H9 (cell line): ENCODE data around the gene CLRN1. TPM values are rescaled to one million over a fixed set of nuclear protein-coding genes. Genes with fewer than 3 reads are reported as not detected.

Experiments
- DNase-seq: peaks from one replicate; pipeline ENCODE4 v3.0.0-alpha.2; 2017
- H2AFZ ChIP-seq: one replicate; pipeline ENCODE4 v1.6.1; 2013; ENCODE audit warnings: mild to moderate bottlenecking, low read length, control low read depth, moderate library complexity
- H2AK5ac ChIP-seq: 2 replicates; pipeline ENCODE4 v1.6.1; 2013; ENCODE audit warnings: low read length, control low read depth, mixed read lengths; ENCODE audit not compliant: insufficient read length
- H2BK120ac ChIP-seq: one replicate; pipeline ENCODE4 v1.6.1; 2013; ENCODE audit warnings: low read depth, mild to moderate bottlenecking, low read length, control low read depth, inconsistent platforms; ENCODE audit not compliant: poor library complexity, severe bottlenecking
- H2BK12ac ChIP-seq: 2 replicates; pipeline ENCODE4 v1.6.1; 2013; ENCODE audit warnings: low read length, control low read depth, mixed read lengths, low read depth; ENCODE audit not compliant: insufficient read length
- H2BK15ac ChIP-seq: 2 replicates; pipeline ENCODE4 v1.6.1; 2013; ENCODE audit warnings: low read depth, low read length, control low read depth
- H2BK20ac ChIP-seq: one replicate; pipeline ENCODE4 v1.6.1; 2013; ENCODE audit warnings: low read depth, mild to moderate bottlenecking, low read length, control low read depth, inconsistent platforms; ENCODE audit not compliant: poor library complexity, severe bottlenecking
- H2BK5ac ChIP-seq: 2 replicates; pipeline ENCODE4 v1.6.1; 2013; ENCODE audit warnings: low read length, control low read depth, mixed read lengths; ENCODE audit not compliant: insufficient read length
- H3K14ac ChIP-seq: 2 replicates; pipeline ENCODE4 v1.6.1; 2013; ENCODE audit warnings: low read length, control low read depth; ENCODE audit not compliant: insufficient read depth
- H3K18ac ChIP-seq: 2 replicates; pipeline ENCODE4 v1.6.1; 2013; ENCODE audit warnings: low read depth, mild to moderate bottlenecking, mixed read lengths, low read length, control low read depth; ENCODE audit not compliant: insufficient read length
- H3K23ac ChIP-seq: 2 replicates; pipeline ENCODE4 v1.6.1; 2013; ENCODE audit warnings: low read length, control low read depth, mixed read lengths, low read depth; ENCODE audit not compliant: insufficient read length
- H3K23me2 ChIP-seq: 2 replicates; pipeline ENCODE4 v1.6.1; 2013; ENCODE audit warnings: low read depth, mild to moderate bottlenecking, mixed read lengths, low read length, control low read depth; ENCODE audit not compliant: insufficient read length, poor library complexity, severe bottlenecking
- H3K27ac ChIP-seq: 2 replicates; pipeline ENCODE4 v1.5.1; 2013; ENCODE audit warnings: low read length, control low read depth, mixed read lengths, low read depth; ENCODE audit not compliant: insufficient read length
- H3K27me3 ChIP-seq: 2 replicates; pipeline ENCODE4 v1.6.1; 2013; ENCODE audit warnings: low read length, control low read depth, inconsistent platforms; ENCODE audit not compliant: insufficient read depth
- H3K4ac ChIP-seq: 2 replicates; pipeline ENCODE4 v1.6.1; 2013; ENCODE audit warnings: low read depth, mild to moderate bottlenecking, control low read depth, inconsistent platforms, low read length, moderate library complexity
- H3K4me1 ChIP-seq: 2 replicates; pipeline ENCODE4 v1.6.1; 2013; ENCODE audit warnings: low read length, control low read depth, inconsistent platforms; ENCODE audit not compliant: insufficient read depth
- H3K4me2 ChIP-seq: 2 replicates; pipeline ENCODE4 v1.6.1; 2013; ENCODE audit warnings: low read length, control low read depth, mixed read lengths; ENCODE audit not compliant: insufficient read length, insufficient read depth
- H3K56ac ChIP-seq: 2 replicates; pipeline ENCODE4 v1.6.1; 2013; ENCODE audit warnings: low read depth, mild to moderate bottlenecking, mixed read lengths, low read length, control low read depth; ENCODE audit not compliant: insufficient read length
- H3K79me1 ChIP-seq: 2 replicates; pipeline ENCODE4 v1.6.1; 2013; ENCODE audit warnings: low read depth, mild to moderate bottlenecking, moderate library complexity, low read length, control low read depth, inconsistent platforms; ENCODE audit not compliant: insufficient read depth, poor library complexity, severe bottlenecking
- H3K79me2 ChIP-seq: 2 replicates; pipeline ENCODE4 v1.6.1; 2013; ENCODE audit warnings: low read length, control low read depth, inconsistent platforms; ENCODE audit not compliant: insufficient read depth
- H3K9ac ChIP-seq: 2 replicates; pipeline ENCODE4 v1.6.1; 2013; ENCODE audit warnings: low read length, control low read depth, mixed read lengths; ENCODE audit not compliant: insufficient read length; ENCODE audit errors: extremely low read depth
- H3K9me3 ChIP-seq: one replicate; pipeline ENCODE4 v1.6.1; 2013; ENCODE audit warnings: low read depth, low read length, inconsistent platforms; ENCODE audit not compliant: control insufficient read depth
- H3T11ph ChIP-seq: one replicate; pipeline ENCODE4 v1.6.1; 2013; ENCODE audit warnings: mild to moderate bottlenecking, low read length, control low read depth, inconsistent platforms
- H4K20me1 ChIP-seq: one replicate; pipeline ENCODE4 v1.6.1; 2013; ENCODE audit not compliant: control insufficient read depth, insufficient read length, insufficient read depth
- H4K5ac ChIP-seq: 2 replicates; pipeline ENCODE4 v1.6.1; 2013; ENCODE audit warnings: low read depth, mild to moderate bottlenecking, mixed read lengths, low read length, control low read depth; ENCODE audit not compliant: insufficient read length
- H4K8ac ChIP-seq: replicated peaks from 2 replicates; pipeline ENCODE4 v1.6.1; 2013; ENCODE audit warnings: low read length, control low read depth, mixed read lengths, low read depth; ENCODE audit not compliant: insufficient read length
- H4K91ac ChIP-seq: 2 replicates; pipeline ENCODE4 v1.6.1; 2013; ENCODE audit warnings: low read depth, mild to moderate bottlenecking, moderate library complexity, mixed read lengths, low read length, control low read depth; ENCODE audit not compliant: insufficient read length
- H3K27ac Mint-ChIP-seq, 3 experiments: 2 replicates in 2 of 3; 3 replicates in 1 of 3; pipeline ENCODE4 v1.8.0; 2020 to 2021; ENCODE audit warnings: mixed read lengths in 3 of 3, mild to moderate bottlenecking in 1 of 3, moderate library complexity in 1 of 3
- H3K27me3 Mint-ChIP-seq: 2 replicates; pipeline ENCODE4 v1.8.0; 2021; ENCODE audit warnings: low read depth, mild to moderate bottlenecking, moderate library complexity, mixed read lengths
- H3K36me3 Mint-ChIP-seq, 3 experiments: 2 replicates in 2 of 3; 3 replicates in 1 of 3; pipeline ENCODE4 v1.8.0; 2020 to 2021; ENCODE audit warnings: low read depth in 3 of 3, mixed read lengths in 3 of 3; ENCODE audit not compliant: insufficient read depth in 1 of 3
- H3K4me1 Mint-ChIP-seq, 2 experiments: 2 replicates each; pipeline ENCODE4 v1.8.0; 2020; ENCODE audit warnings: mixed read lengths in 2 of 2
- H3K4me3 Mint-ChIP-seq, 2 experiments: 2 replicates in 1 of 2; 3 replicates in 1 of 2; pipeline ENCODE4 v1.8.0; 2020 to 2021; ENCODE audit warnings: mild to moderate bottlenecking in 2 of 2, mixed read lengths in 2 of 2, moderate library complexity in 1 of 2
- H3K9me3 Mint-ChIP-seq, 2 experiments: 2 replicates in 1 of 2; 3 replicates in 1 of 2; pipeline ENCODE4 v1.8.0; 2020; ENCODE audit warnings: mild to moderate bottlenecking in 2 of 2, mixed read lengths in 2 of 2, moderate library complexity in 1 of 2
- WGBS: extraction: QIAGEN DNeasy Blood & Tissue Kit; methylation state at CpG from one replicate; pipeline ENCODE4 v1.1.7; 2013; ENCODE audit warnings: missing lambda C conversion rate, low lambda C conversion rate, mixed read lengths; ENCODE audit not compliant: insufficient read length; ENCODE audit errors: extremely low coverage; 5-methylcytosine and 5-hydroxymethylcytosine counted together
- total RNA-seq: library from RNA; stranded (reverse); gene quantifications from 2 replicates; pipeline ENCODE4 v1.2.1, GENCODE V29; 2021
- TF ChIP-seq, protein P1 (sequence below): fragments of 200-600 bp; sonication (generic); conservative IDR thresholded peaks from 3 replicates; pipeline ENCODE4 v1.8.0; 2021; ENCODE audit warnings: antibody characterized with exemption, mild to moderate bottlenecking

CLRN1 gene
- total RNA-seq, 1 experiment from 2014 or later = not detected

GRCh38 chr3:150885535-150885934 is 87.0 kb downstream of the CLRN1 start:
- Histone ChIP-seq H3K9ac (no peak overlapping the region), H3K4ac (no peak overlapping the region), H3K23me2 (no peaks in the 10 kb centered on the region), H2BK12ac (no peak overlapping the region), H4K20me1 (no peaks in the 10 kb centered on the region), H2BK20ac (no peak overlapping the region), H4K5ac (no peak overlapping the region), H3T11ph (no peak overlapping the region), H3K79me1 (no peaks in the 10 kb centered on the region), H2AK5ac (no peak overlapping the region), H3K23ac (no peak overlapping the region), H3K18ac (no peak overlapping the region), H3K27ac (no peak overlapping the region), H3K4me1 (no peaks in the 10 kb centered on the region), H3K14ac (no peak overlapping the region), H3K9me3 (no peaks in the 10 kb centered on the region), H2BK5ac (no peak overlapping the region), H3K79me2 (no peaks in the 10 kb centered on the region), H4K91ac (no peak overlapping the region), H3K56ac (no peak overlapping the region), H2AFZ (no peak overlapping the region), H4K8ac (no peak overlapping the region), H2BK120ac (no peak overlapping the region), H3K27me3 (no peaks in the 10 kb centered on the region), H2BK15ac (no peak overlapping the region), H3K4me2 (no peak overlapping the region)
- peaks cover 0 to 4% (median 2%) of the 10 kb centered on the region in 3 experiments; a peak in 2 of 7 replicates for H3K36me3 Mint-ChIP-seq
- no peak for DNase-seq
- H3K4me1 Mint-ChIP-seq = peaks cover 2 to 4% of the 10 kb centered on the region in 2 experiments; a peak in 1 of 4 replicates
- no peak overlapping the region for H3K4me3 Mint-ChIP-seq
- H3K27me3 Mint-ChIP-seq = no peaks in the 10 kb centered on the region; the same call in none of the 2 replicates
- no CpG with 5 or more reads among the region's 3 CpGs for WGBS
- peaks cover 0 to 3% of the 10 kb centered on the region in 2 experiments; a peak in 3 of 5 replicates for H3K9me3 Mint-ChIP-seq
- TF ChIP-seq, protein P1, sequence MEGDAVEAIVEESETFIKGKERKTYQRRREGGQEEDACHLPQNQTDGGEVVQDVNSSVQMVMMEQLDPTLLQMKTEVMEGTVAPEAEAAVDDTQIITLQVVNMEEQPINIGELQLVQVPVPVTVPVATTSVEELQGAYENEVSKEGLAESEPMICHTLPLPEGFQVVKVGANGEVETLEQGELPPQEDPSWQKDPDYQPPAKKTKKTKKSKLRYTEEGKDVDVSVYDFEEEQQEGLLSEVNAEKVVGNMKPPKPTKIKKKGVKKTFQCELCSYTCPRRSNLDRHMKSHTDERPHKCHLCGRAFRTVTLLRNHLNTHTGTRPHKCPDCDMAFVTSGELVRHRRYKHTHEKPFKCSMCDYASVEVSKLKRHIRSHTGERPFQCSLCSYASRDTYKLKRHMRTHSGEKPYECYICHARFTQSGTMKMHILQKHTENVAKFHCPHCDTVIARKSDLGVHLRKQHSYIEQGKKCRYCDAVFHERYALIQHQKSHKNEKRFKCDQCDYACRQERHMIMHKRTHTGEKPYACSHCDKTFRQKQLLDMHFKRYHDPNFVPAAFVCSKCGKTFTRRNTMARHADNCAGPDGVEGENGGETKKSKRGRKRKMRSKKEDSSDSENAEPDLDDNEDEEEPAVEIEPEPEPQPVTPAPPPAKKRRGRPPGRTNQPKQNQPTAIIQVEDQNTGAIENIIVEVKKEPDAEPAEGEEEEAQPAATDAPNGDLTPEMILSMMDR = no peak
- H3K27ac Mint-ChIP-seq = no peak overlapping the region
